GM12874 (cell line): ENCODE data around the gene ENG.

Experiments used
- CTCF ChIP-seq: IDR thresholded peaks from 2 replicates; pipeline ENCODE4 v1.5.1; 2011; ENCODE audit warnings: low read depth, mild to moderate bottlenecking, control low read depth, low read length, moderate library complexity; ENCODE audit not compliant: insufficient read depth

The ENG gene

GRCh38 chr9:127826253-127826913, 28.1 kb downstream of the ENG start:
- TF ChIP-seq CTCF = no peak

GRCh38 chr9:127825319-127826051, 29.0 kb downstream of the ENG start:
- TF ChIP-seq CTCF = peak; percentile 25; the same call in 1 of the 2 replicates

- TF ChIP-seq CTCF = no peak
Observed at GRCh38 chr9:127822108-127822507, 32.4 kb downstream of the ENG start.

- no peak for TF ChIP-seq CTCF
Observed at GRCh38 chr9:127818574-127818973, 35.9 kb downstream of the ENG start.

GRCh38 chr9:127817881-127818434, 36.5 kb downstream of the ENG start:
- TF ChIP-seq CTCF = no peak

GRCh38 chr9:127816728-127817127, 37.7 kb downstream of the ENG start:
- TF ChIP-seq CTCF = no peak

GRCh38 chr9:127816362-127816725, 38.1 kb downstream of the ENG start:
- no peak for TF ChIP-seq CTCF
